Lower leg skin (tissue), 3 donors: ENCODE data around the gene UGT2B7.

Experiments
- CTCF ChIP-seq, 3 donors: fragments of 450-650 bp; IDR thresholded peaks; one replicate each; pipeline ENCODE4 v1.5.1; 2016; ENCODE audit warnings: antibody characterized with exemption in 3 of 3, mild to moderate bottlenecking in 3 of 3, moderate library complexity in 2 of 3
- POLR2A ChIP-seq, 2 donors: fragments of 450-650 bp; IDR thresholded peaks; one replicate each; pipeline ENCODE4 v1.6.1; 2016 to 2017; ENCODE audit warnings: antibody characterized with exemption in 2 of 2, mild to moderate bottlenecking in 1 of 2, moderate library complexity in 1 of 2

GRCh38 chr4:69056150-69056549 lies 40.1 kb upstream of the UGT2B7 start:
- no peak for TF ChIP-seq CTCF (IDR thresholded peaks at IDR 0.05)
- no peak for TF ChIP-seq POLR2A (IDR thresholded peaks at IDR 0.05)
